GM18498 (cell line): ENCODE data around the gene GATAD2B.
A peak's percentile ranks its signal among the peaks of the same experiment; 100 is the strongest.
"Not testable (repeated sequence)": the region's sequence is repeated elsewhere in the genome, so short reads cannot be mapped to it uniquely, and the experiment has no call there.

Experiments used
- ATAC-seq: cut with Tn5 transposase; IDR thresholded peaks from one replicate; pipeline ENCODE4 v1.9.1; 2021; ENCODE audit warnings: mild to moderate bottlenecking, moderate library complexity; ENCODE audit not compliant: unreplicated experiment

Gene GATAD2B

GRCh38 chr1:153932156-153933131, 9.7 kb upstream of the GATAD2B start:
- no peak for ATAC-seq

GRCh38 chr1:153929981-153930948, 7.5 kb upstream of the GATAD2B start:
- no peak for ATAC-seq

- ATAC-seq: no peak
These were observed 6.7 kb upstream of the GATAD2B start for GRCh38 chr1:153929426-153929825.

DNA sequence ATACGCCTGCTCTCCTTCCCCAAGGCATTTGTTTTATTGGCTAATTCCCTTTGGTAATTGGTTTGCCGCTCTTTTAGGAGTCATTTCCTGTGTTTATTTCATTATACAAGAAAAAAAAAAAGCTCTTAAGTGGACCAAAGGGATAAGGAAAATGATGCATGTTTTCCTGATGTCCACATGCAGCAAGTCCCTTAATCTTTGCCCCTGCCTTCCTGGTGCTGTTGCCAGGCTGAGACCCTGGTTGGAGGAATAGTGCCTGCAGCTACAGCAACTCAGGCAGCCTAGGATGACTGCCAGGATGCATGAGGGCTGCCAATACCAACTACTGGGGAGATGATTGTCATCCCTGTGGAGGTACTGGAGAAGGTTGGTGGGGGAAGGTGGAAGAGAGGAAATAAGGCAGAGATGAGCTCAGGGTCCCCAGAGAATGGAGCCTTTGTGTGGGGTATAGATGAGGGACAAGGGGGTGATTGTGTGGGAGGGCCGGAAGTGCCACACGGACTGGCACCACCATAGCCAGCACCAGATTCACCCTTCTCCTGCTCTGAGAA, 6.1 kb upstream of the GATAD2B start:
- ATAC-seq: no peak

GRCh38 chr1:153928245-153928644, 5.5 kb upstream of the GATAD2B start:
- no peak for ATAC-seq

GRCh38 chr1:153926405-153926804, 3.6 kb upstream of the GATAD2B start:
- no peak for ATAC-seq

DNA sequence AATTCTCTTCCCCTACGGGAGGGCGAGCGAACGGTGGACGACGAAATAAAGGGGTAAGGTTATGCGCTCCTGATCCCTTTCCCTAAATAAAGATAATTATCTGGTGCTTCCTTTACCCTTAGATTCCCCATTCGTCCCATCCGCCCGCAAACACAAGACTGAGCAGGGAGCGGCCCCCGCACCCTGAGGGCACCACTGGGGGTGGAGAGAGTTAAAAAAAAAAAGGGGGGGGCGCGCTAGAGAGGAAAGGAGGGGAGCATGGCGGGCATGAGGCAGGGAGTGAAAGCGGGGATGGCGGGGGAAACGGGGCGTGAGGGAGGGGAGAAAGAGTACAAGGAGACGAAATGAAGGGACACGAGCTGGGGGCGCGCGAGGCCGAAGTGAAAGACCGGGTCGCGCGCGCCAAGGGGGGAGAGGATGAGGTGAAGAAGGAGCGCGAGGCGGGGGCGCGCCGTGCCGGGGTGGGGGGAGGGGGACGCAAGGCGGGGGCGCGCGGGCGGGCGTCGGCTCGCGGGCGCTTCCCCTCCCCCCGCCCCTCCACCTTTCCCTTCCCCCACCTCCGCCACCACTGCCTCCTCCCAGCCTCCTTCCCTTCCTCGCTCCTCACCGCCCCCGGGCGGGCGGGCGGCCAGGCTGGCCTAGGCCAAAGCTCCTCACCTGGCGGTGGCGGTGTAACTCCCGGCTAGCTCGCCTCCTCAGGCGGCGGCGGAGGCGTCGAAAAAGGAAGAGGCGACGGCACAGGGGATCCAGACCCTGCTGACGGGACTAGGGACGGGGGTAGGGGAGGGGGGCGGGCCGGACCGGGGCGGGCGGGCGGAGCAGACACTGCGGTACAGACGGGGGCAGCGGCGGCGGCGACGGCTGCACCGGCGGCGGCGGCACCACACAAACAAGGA, 448 bp downstream of the GATAD2B start:
- ATAC-seq: peak; percentile 27

DNA sequence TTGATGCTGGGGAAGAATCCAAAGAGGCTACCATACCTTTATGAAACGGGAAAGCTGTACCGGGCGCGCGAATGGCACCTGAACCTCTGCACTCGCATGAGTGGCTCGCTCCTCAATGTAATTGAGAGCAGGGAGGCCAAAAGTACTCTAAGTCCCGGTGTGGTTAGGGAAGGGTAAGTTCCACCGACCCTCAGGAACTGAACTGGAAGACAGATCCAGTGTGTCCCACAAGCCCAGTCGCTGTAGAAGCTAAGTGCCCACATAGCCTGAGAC, 1.0 kb downstream of the GATAD2B start:
- ATAC-seq: no peak

- ATAC-seq: no peak
These were observed 1.5 kb downstream of the GATAD2B start for GRCh38 chr1:153921080-153921802.

- no peak for ATAC-seq
These were observed 2.6 kb downstream of the GATAD2B start for GRCh38 chr1:153919876-153920852.

- ATAC-seq: no peak
These were observed 6.5 kb downstream of the GATAD2B start for GRCh38 chr1:153916297-153916696.

DNA sequence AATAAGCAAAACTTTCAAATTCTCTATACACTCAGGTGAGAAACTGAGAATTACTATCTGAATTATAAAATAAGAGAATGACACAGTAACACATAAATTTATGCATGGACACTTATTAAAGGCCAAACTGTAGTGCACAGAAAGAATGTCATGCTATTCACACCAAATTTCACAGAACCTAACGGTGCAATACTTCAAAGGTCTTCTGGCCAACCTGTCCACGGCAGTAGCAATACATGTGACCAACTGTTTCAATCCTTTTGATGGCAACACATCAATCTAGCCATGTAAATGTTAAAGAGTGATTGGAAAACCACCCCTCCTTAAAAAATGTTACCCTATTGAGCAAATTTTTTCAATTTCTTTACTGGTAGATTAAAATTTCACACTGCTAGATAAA, 10.4 kb downstream of the GATAD2B start:
- no peak for ATAC-seq

- ATAC-seq: not testable (repeated sequence)
These were observed 12.2 kb downstream of the GATAD2B start for GRCh38 chr1:153910560-153910959.

DNA sequence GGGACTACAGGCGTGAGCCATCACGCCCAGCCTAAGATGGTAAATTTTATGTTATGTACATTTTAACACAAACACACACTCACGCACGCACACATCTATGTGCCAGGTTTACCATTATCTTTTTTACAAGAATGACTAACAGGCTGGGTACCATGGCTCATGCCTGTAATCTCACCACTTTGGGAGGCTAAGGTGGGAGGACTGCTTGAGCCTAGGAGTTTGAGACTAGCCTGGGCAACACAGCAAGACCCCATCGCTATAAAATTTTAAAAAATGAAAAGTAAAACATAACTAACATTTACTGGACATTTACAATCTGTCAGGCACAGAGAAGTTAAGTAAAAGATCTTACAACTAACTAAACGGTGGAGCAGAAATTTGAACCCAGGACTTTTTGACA, 14.7 kb downstream of the GATAD2B start:
- ATAC-seq: no peak

- no peak for ATAC-seq
These were observed 15.6 kb downstream of the GATAD2B start for GRCh38 chr1:153907134-153907533.

GRCh38 chr1:153906396-153906795, 16.4 kb downstream of the GATAD2B start:
- no peak for ATAC-seq

DNA sequence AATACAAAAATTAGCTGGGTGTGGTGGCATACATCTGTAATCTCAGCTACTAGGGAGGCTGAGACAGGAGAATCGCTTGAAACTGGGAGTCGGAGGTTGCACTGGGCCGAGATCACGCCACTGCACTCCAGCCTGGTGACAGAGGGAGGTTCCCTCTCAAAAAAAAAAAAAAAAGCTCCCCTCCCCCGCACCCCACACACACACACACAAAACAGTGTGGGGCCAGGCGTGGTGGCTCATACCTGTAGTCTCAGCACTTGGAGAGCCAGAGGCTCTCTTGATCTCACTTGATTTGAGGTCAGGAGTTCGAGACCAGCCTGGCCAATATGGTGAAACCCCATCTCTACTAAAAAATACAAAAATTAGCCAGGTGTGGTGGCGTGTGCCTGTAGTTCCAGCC, 16.9 kb downstream of the GATAD2B start:
- ATAC-seq: not testable (repeated sequence)

DNA sequence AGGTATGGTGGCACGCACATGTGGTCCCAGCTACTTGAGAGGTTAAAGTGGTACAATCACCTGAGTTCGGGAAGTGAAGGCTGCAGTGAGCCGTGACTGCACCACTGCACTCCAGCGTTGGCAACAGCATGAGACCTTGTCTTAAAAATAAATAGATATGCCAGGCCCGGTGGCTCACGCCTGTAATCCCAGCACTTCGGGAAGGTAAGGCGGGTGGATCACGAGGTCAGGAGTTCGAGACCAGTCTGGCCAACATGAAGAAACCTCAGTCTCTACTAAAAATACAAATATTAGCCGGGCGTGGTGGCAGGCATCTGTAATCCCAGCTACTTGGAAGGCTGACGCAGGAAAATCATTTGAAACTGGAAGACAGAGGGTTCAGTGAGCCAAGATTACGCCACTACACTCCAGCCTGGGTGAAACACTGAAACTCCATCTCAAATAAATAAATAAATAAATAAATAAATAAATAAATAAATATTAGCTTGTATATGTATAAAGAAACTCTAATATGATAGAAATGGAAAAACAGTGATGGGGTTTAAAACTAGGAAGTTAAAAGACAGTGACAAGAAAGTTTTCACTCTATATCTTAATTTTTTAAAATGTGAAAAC, 18.8 kb downstream of the GATAD2B start:
- ATAC-seq: no peak
